HG02870 (cell line): ENCODE data around the gene NELL1.

Experiments used
- ATAC-seq: cut with Tn5 transposase; IDR thresholded peaks from one replicate; pipeline ENCODE4 v1.9.1; 2021; ENCODE audit warnings: mild to moderate bottlenecking, moderate library complexity; ENCODE audit not compliant: unreplicated experiment

NELL1 gene

GRCh38 chr11:21295508-21295907 is 626.1 kb downstream of the NELL1 start:
- no peak for ATAC-seq

GRCh38 chr11:21301981-21302380 is 632.6 kb downstream of the NELL1 start:
- no peak for ATAC-seq

DNA sequence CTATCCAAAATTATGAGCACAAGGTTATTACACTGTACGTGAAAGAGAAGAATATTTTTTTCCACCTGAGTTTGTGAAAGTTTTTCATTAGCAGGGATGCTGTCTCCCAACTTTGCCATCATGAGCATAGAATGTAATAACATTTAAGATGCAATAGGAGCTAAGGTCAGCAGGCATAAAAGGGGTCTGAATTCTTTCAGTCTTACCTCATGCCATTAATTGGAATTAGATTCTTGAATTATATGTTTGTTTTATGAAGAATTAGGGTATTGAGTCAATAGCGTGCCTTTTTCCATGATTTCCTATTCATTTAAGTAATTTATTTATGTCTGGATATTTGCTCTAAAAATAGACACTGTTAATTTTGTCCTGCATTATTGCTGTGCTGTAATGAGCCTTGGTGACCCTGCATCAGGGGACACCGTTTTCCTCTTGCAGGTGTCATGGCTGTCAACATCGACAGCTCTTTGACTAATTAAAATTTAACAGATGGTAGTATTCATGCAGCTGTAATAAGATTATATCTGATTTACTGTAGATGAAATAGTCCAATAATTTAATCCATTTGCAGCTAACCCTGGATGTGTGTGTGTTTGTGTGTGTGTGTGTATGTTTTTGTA is 637.5 kb downstream of the NELL1 start:
- ATAC-seq: no peak

DNA sequence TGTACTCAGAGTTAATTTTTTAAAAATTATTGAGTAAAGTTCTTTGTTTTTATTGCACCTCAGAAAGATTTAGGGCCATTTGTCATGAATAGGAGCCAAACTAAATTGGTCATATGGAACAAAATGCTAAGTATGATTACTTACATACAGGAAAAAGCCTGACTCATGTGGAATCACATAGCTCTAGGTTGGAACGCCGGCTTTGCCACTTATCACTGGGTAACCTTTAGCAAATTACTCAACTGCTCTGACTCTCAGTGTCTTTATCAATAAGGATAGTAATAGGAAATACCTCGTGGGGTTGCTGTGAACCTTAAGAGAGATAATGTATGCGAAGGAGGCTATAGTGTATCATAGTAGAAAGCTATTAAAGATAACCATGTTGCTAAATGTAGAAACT is 638.5 kb downstream of the NELL1 start:
- no peak for ATAC-seq

DNA sequence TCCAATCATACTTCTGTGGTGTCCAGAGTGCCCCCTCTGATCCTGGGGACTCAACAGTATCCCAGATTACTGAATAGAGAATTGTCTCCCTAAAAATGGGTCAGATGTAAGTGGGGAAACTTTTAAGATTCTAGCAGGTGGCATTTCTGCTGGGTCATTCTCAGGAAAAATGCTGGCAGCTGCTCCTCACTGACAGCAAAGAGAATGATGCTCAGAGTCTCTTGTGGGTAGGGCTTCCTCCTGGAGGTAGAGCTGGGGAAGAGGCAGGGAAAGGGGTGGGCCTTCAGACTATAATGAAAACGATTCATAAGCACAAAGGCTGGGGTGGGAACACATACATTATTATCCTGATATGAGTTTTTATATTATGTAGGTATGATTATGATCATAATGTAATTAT is 647.2 kb downstream of the NELL1 start:
- ATAC-seq: no peak

GRCh38 chr11:21321072-21321471 is 651.7 kb downstream of the NELL1 start:
- ATAC-seq: no peak

DNA sequence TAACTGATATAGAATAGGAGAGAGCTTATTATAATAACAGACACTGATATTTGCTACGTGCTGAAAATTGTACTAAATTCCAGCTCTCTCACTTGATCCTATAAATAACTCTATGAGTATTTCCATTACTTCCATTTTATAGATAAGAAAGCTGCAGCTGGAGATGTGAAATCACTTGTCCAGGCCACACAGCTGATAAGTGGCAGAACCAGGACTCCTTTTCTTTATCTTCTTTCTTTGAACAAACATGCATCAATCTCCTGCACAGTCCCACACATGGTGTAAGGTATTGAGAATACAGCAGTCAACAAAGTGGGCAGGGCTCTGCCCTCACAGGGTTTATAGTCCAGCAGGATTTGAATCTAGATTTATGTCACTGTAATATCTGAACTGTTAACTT is 652.1 kb downstream of the NELL1 start:
- ATAC-seq: no peak

DNA sequence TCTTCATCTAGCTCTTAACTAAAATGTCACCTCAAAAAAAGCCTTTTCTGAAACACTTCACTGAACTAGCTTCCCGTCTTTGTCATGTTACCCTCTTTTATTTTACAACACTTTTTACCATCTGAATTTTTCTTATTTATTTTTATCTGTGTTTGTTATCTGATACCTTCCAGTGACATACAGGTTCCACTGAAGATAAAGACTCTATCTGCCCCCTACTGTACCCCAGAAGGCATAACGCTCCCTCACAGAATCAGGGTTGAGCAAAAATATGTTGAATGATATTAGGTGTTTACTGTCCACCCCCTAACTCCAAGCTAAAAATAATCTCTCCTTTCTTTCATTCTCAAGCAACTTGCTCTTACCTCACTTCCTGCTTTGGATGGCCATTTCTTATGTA is 654.2 kb downstream of the NELL1 start:
- no peak for ATAC-seq

- ATAC-seq: no peak
Observed at GRCh38 chr11:21343204-21343603, 673.8 kb downstream of the NELL1 start.

- no peak for ATAC-seq
Observed at GRCh38 chr11:21346361-21346760, 677.0 kb downstream of the NELL1 start.

GRCh38 chr11:21350613-21351012 is 681.2 kb downstream of the NELL1 start:
- no peak for ATAC-seq

DNA sequence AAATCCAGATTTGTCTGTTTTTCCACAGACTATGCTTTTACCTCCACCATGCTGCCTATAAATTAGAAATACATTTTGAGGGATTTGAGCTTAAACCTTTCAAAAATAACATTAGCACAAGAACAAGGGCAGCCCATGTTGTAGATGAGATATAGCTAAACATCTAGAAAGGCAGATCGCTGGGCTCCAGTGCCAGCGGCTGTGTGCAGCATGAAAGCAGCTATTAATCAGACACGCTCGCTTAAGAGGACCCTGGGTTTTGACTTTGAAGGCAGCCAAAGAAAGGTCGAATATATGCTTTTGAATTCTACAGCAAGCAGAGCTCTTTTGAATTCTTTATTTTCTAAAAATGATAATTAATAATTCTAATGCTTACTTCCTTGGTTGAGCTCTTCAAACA is 684.0 kb downstream of the NELL1 start:
- ATAC-seq: no peak

GRCh38 chr11:21364866-21365624 is 695.7 kb downstream of the NELL1 start:
- ATAC-seq: no peak

- ATAC-seq: no peak
Observed at GRCh38 chr11:21369947-21370346, 700.6 kb downstream of the NELL1 start.

DNA sequence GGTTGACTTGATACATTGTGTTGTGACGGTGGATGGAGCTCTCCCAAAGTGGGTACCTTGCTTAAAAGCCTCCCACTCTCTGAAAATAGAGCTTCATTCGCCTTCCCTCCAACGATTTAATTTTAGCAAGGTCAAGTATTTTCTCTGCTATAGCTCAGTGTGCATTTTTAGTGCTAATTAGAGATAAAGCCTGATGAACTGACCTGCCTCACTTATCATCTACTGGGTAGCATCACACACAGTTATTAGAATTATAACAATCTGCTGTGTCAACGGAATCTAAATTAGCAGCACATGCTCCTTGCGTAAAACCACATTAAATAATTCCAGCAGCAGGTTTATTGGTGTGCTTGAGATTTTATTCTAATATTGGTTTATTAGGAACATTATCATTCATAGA is 701.7 kb downstream of the NELL1 start:
- no peak for ATAC-seq

DNA sequence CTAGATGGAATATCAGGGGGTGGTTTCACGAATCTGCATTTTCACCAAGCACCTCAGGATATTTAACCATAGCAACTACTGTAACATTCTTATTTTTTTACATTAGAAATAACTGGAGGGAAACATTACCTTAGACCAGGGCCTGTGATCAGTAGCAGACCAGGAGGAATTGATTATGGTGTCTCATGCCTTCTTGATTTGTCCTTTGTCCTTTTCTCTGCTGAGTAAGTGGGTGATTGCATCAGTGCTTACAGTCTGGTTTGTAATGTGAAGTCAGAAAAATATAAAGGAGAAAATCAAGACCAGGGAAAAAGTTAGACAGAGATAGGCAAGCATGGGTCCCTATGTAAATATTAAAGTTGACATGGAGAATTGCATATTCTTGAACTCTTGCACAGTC is 703.3 kb downstream of the NELL1 start:
- ATAC-seq: no peak

GRCh38 chr11:21374376-21374775 is 705.0 kb downstream of the NELL1 start:
- ATAC-seq: no peak

- no peak for ATAC-seq
Observed at GRCh38 chr11:21385669-21386440, 716.5 kb downstream of the NELL1 start.

DNA sequence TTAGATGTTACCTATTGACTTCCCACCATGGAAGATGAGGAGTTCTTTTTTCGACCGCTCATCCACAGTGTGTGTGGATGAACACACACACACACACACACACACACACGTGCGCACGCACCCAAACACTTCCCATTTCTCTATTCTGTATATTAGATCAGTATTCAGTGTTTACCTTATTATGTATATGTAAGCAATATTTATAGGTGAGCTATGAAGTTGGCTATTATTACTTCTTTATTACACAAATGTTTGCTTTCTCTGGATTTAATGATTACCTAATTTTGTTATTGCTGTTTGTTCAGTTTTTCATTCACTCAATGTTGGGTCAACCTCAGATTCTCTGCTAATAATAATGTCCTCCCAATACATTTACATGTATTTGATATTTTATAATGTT is 721.0 kb downstream of the NELL1 start:
- no peak for ATAC-seq

DNA sequence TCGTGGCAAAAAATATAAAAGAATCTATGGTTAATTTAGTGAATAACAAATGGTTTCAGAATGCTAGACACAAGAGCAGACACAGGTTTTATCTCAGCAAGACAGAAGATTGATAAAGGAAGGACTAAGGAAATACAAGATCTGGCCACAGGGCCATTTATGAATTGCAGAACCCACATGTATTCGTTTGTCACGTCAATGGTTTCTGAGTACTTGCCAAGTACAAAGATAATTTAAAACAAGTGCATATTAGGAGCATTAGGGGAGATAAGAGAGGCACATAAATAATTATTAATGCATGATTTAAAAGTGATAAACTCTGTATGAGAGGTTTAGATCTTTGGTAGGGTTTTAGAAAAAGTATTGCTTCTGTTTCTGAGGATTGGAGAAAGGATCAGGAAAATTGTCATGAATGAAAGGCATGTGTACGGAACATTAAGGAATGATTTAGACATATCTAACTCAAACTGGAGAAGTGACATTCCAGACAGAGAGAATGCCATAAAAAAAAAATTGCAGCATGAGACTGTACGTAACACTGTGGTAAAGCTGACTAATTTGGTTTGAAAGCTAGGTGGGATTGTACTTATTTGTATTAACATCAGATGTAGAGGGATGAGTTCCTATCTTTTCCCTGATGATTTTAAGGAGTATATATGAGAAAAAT is 727.1 kb downstream of the NELL1 start:
- no peak for ATAC-seq

GRCh38 chr11:21398195-21398594 is 728.8 kb downstream of the NELL1 start:
- ATAC-seq: no peak
